ENCODE data around the gene CACNB2. TPM values are rescaled to one million over a fixed set of nuclear protein-coding genes. Genes with fewer than 3 reads are reported as not detected.

The CACNB2 gene
- total RNA-seq, 1 donor from 2014 or later: 25.7 TPM

DNA sequence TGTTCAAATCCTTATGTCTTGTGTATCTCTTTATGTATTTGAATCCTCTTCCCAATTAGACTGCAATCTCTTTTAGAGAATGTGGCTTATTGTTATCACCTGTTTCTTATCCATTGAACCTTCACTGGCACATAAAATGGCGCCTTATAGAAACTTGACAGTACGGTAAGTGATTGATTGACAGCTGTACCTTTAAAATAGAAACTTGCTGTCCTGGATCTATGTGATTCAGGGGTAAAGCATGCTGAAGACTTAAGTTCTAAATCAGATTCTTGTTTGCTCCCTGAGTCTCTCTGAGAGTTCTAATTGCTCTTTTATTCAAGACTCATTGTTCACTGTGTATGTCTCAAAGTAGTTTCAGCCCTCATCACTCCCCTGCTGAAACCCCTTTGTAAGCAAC, 91.3 kb downstream of the CACNB2 start:
- no peak for DNase-seq

- DNase-seq: no peak
Measured at GRCh38 chr10:18233775-18234174, 93.6 kb downstream of the CACNB2 start.

DNA sequence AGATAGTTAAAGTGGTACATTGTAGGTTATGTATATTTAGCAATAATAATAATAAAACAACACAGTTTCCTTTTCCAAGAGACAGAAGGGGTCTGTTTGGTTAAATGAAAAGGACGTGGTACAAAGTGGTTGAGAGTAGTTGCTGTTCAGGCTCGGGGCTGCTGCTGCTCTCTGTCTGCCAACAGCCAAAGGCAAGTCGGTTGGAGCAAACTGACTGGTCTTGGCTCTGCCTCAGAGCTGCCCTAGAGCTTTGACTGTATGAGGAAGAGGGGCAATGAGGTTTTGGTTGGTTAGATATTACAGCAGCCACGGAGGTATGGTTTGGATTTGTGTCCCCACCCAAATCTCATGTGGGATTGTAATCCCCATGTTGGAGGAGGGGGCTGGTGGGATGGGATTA, 95.3 kb downstream of the CACNB2 start:
- DNase-seq: no peak

GRCh38 chr10:18236756-18237155, 96.5 kb downstream of the CACNB2 start:
- DNase-seq: no peak

DNA sequence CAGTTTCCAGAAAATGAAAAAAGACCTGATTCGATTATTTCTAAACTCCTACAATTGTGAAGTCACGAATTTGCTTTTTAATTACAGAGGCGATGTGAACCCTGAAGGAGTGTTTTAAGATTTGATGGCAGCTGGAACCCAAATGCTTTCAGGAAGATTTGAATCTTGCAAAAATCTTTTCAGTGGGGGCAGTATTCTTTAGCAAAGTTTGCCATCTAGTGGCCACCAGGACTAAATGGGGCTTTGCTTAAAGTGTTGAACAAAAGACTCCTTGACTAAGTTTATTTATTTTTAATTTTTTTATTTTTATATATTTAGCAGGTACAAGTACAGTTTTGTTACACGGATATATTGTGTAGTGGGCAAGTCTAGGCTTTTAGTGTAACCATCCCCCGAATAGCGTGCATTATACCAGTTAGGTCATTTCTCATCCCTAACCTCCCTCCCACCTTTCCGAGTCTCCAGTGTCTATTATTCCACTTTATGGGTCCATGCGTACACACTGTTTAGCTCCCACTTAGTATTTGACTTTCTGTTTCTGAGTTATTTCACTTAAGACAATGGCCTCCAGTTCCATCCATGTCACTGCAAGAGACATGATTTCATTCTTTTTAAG, 98.8 kb downstream of the CACNB2 start:
- no peak for DNase-seq

- no peak for DNase-seq
Measured at GRCh38 chr10:18240185-18240882, 100.1 kb downstream of the CACNB2 start.

DNA sequence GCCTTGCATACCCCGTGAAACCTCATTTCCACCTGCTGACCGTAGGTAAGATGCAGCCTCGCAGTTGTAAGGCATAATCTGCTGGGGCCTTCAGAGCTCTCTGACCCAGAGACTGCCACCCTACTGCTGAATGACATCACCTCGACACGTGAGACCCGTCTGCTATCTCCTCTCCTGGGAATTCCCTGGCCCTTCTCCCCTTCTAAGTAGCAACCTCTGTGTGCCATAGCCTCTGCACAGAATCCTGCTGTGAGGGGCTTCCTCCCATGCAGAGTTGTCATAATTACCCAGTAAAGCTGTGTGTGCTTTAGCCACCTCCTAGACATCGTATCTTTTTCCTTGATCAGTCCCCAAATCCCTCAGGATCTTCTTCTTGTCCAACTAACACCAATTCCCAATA, 106.7 kb downstream of the CACNB2 start:
- no peak for DNase-seq

DNA sequence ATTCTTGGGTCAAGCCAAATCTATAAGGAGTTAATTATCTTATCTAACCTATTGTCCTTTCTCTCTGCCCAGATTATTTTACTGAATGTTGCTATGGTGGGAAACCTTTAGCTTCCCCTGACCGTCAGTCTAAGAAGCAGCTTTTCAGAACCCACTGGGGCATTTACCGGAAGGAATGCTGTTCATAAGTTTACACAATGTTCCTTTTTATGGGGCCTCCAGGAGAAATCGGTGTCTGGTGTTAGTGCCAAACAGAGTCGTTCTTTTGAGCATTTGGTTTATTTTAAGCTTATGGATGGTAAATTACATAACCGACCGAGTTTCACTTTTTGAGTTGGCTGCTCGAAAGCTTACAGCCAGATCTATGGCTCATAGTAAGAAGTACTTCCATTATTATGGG, 111.9 kb downstream of the CACNB2 start:
- DNase-seq: no peak

DNA sequence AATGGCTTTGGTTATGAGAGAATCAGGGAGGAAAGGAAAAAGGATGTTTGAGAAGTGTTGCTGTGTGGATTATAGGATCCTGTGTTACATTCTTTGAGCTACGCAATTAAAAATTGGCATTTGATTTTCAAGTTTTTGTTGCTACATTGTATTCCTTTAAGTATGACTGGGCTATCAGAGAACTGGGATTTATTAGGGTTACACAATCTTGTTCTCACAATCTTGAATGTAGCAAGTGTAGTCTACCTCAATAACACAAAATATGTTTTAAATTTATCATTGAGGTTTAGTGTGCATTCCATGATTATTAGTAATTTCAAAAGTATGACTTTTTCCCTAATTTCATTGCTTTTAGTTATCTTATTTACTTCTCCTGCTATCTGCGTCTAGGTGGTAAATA, 113.9 kb downstream of the CACNB2 start:
- no peak for DNase-seq

GRCh38 chr10:18254692-18255091, 114.5 kb downstream of the CACNB2 start:
- no peak for DNase-seq

DNA sequence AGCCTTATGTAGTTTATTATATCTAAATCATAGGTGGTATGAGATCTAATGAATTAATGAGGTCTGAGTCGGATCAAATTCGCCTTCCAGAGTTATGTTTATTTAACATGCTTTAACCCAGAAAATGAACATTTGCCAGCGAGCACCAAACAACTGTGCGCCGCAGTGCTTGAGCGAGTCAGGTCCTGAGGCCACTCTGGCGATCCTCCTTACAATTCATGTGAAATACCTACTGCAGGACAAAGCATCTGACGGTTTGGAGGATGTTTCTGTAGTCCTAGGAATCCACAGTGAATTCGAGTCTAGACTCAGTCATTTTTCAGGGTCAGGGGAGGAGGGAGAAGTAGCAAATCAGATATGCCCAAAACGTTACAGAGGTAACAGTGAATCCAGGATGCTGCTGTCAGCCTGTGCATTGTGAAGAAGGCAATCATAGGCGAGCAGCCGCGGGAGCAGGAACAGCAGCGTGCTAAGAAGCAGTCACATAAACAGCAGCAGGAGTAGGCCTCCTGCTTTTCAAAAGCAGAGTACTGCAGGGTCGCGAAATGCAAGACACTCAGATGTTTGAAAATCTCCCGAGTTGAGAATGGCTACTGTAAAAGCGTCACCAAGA, 120.2 kb downstream of the CACNB2 start:
- peak; percentile 45 for DNase-seq

DNA sequence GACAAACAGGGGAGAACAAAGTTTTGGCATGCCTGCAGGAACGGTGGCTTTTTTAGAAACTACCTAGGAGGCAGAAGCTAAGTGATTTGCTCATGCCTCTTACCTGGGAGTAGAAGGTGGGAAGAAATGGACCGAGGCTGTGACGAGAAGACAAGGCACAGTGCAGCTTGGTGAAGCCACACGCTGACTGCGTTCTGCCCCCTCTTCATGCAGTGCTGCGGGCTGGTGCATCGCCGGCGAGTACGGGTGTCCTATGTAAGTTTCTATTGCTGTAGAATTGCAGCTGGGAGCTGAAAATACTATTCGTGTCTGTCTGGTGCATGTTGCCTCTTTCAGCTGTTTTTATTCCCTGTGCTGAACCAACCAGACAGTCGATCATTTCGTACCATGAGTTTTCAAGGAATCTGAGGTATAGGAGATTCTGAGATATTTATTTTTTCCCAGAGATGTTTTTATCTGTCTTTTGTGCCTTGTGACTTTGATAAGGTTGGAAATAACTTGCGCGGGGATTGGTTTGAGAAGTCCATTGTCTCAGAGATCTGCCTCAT, 120.9 kb downstream of the CACNB2 start:
- DNase-seq: peak; percentile 20

DNA sequence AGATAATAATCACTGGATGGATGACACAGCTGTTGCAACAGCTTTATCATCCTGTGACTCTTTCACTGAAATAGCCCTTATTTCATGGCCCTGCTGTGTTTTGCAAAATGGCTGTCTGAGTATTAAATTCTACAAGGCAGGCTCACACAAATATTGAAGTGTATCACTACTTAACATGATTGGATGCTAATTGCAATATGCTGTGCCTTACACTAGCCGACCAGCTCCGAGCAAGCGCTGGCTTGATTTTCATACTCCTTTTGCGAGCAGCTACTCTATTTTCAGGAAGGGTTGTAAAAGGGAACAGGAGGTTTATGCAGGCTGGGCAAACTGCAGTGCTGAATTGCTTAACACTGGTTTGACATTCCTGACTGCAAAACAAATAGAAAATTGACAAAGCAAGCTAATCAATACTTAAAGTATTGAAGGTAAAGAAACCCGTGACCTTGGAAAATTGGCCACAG, 121.6 kb downstream of the CACNB2 start:
- DNase-seq: no peak

DNA sequence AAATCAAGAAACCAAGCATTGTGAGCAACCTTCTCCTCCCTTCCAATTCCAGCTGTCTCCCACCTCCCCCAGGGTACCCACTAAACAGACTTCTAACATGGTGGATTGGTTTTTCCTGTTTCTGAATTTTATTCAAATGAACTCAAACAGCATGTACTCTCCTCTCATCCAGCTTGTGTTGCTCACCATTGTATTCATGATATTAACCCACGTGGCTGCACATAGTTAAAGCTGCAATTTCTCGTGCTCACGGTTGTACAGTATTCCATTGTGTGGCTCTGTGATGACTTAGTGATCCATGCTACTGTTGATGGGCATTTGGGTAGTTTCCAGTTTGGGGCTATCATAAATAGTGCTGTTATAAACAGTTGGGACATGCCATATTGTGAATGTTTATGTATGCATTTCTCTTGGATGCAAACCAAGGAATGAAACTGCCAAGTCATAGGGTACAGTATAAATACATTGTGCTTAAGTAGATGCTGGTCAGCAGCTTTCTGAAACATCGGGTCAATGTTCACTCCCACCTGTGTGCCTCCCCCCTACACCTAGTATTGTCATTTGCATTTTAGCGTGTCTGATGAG, 124.3 kb downstream of the CACNB2 start:
- DNase-seq: no peak

GRCh38 chr10:18268005-18268404, 127.8 kb downstream of the CACNB2 start:
- DNase-seq: no peak

GRCh38 chr10:18271491-18271890, 131.3 kb downstream of the CACNB2 start:
- no peak for DNase-seq

DNA sequence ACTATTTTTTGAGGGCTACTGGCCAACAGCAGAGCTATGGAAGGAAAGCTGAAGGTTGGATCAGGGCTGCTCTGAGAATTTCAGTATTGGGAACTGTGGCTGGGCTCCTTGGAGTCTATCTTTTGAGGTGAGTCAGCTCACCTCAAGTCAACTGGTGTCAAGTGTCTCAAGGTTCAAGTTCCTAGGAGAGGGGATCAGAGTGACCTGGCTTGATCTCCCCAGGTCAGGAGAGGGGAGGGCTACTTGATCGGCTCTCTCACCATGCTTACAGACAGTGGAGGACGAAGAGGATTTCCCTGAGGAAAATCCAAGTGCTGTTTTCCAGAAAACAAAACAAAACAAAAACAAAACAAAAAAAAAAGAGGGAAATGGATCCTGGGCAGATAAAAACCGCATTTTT, 132.8 kb downstream of the CACNB2 start:
- no peak for DNase-seq

GRCh38 chr10:18278181-18278580, 138.0 kb downstream of the CACNB2 start:
- DNase-seq: no peak

GRCh38 chr10:18279173-18279572, 138.9 kb downstream of the CACNB2 start:
- no peak for DNase-seq

GRCh38 chr10:18282094-18282493, 141.9 kb downstream of the CACNB2 start:
- DNase-seq: no peak

DNA sequence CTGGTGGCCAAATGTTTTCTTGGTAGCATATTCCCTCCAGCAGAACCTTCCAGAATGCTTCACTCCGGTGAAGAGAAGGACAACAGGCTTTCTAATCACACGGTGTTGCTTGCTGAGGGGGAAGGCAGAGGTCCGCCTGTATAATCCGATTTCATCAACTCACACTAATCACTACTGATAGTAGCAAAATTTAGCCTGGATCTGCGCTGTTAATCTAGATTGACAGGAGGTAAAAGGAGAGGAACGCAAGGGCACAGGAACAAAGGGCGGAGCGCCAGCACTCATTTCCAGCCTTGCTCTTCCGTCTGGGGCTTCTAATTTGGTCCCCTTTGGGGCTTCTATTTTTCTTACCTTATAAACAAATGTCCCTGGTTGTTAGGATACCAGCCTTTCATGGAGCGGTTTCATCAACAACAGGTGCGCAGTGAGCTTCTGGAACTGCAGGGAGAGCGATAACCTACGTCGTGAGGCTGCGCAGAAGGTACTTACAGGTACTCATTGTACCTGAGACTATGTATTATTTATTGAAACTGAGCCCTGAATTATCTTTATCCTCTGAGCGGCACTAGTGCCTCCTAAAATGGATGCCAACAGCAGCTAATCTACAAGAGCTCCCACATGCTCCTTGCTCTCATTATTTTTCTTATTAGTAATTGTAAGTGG, 150.6 kb downstream of the CACNB2 start:
- DNase-seq: no peak
